HG03108 (cell line): ENCODE measurements around the gene GRIK1.

ENCODE experiments used
- ATAC-seq: cut with Tn5 transposase; IDR thresholded peaks from one replicate; pipeline ENCODE4 v1.9.1; 2021; ENCODE audit warnings: moderate library complexity; ENCODE audit not compliant: unreplicated experiment

Gene GRIK1

DNA sequence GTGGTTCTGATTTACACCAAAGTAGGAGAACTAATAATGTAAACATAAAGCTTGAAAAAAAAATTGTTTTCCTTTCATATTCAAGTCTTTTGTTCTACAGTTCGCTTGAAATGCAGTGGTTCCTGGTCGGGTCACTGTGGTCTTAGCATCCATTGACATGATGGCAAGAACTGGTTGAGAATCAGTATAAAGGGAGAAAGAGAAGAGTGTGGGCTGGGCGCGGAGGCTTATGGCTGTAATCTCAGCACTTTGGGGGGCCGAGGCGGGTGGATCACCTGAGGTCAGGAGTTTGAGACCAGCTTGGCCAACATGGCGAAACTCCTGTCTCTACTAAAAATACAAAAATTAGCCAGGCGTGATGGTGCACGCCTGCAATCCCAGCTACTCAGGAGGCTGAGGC, 390.2 kb downstream of the GRIK1 start:
- no peak for ATAC-seq

DNA sequence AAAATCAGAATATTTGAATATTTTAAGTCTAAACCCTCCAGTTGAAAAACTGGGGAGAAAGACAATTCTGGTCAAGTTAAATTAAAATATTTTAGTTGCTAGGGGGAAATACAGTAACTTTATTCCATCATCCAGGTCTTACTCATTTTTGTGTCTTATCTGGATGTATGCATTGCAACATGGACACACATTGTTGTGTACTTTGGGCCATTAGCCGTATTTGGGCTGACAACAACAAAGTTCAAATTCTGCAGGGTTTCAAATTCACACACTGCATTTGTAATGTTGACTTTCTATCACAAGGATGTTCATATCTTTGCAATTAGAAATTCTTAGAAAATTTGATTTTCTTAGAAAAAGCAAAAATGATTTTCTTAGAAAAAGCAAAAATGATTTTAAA, 391.8 kb downstream of the GRIK1 start:
- no peak for ATAC-seq

DNA sequence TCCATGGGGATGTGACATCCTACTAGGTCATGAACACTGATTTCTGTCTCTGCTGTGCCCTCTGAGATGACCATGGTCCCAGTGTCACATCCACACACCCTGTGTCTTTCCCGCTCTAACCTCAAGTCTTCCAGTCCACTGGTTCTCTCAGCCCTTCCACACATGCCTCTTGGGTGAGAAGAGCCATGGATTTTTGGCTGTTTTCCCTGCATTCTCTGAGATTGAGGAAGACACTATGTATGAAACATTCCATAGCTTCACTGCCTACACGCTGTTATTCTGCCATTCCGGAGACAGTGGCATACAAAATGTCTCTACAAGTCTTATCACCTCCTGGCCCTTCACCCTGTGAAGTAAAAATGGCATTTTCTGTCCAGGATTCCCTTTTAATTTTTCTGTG, 393.7 kb downstream of the GRIK1 start:
- no peak for ATAC-seq

DNA sequence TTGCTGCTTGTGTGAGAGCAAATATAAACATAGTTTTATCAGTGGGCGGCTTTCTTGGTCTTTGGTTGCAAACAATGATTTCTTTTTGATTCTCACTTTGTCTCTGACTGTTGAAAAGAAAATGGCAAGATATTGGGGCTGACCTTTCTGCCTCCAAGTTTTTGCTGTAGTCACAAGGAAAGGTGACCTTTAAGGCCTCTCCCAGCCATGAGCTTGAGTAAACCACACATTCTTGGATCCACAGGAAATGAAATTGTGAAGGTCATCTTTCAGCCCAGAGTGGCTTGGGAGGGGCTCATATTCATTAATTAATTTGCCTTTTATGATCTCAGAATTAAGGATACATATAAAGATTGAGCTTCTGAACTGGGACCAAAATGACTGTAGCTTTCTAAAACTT, 399.5 kb downstream of the GRIK1 start:
- ATAC-seq = no peak

DNA sequence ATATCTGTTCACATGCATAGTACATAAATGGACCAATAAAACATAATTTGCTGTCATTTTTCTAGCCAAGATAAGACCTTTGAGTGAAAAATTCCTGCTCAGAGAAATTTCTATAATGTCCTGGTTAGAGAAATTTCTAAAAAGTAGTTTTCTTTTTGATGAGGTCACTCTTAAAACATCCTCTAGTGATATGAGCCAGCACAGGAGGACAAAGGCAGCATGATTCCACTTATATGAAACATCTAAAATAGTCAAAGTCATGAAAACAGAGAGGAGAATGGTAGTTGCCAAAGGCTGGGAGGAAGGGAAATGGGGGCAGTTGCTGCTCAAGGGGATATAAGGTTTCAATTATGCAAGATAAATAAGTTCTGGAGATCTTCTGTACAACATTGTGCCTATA, 401.7 kb downstream of the GRIK1 start:
- no peak for ATAC-seq

DNA sequence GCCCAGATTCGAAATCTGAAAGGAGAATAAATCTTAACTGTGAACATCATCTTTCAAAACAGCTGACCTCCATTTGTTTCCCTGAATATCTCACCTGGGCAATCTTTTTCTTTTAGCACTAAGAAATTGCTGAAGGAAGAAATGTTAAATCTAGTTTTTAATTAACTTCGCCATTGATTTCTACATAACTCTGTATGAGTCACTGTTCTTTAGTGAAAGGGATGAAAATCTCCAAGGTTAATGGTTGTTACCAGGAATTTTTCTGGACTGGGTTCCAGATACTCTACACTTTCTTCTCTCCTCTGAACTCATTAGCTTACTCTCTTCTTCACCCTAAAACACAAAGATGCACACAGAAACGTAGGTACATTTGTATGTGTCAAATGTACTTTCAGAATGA, 405.3 kb downstream of the GRIK1 start:
- no peak for ATAC-seq

DNA sequence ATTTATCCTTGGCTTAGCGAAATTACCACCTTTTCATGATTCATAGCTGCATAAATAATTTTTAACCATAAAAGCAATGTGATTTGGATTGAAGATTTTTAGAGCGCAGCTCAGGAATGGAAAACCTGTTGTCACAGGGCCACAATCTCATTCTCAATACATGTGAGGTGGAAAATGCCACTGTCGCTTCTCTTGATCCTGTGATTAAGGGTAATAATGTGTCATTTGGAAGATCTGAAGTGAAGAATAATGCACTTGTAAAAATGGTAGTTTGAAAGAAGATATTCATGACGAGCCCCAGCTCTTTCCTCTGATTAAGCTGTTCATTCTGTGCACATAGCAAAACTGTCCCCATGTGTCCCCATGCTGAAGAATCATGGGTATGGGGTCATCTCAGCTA, 410.7 kb downstream of the GRIK1 start:
- ATAC-seq = no peak

DNA sequence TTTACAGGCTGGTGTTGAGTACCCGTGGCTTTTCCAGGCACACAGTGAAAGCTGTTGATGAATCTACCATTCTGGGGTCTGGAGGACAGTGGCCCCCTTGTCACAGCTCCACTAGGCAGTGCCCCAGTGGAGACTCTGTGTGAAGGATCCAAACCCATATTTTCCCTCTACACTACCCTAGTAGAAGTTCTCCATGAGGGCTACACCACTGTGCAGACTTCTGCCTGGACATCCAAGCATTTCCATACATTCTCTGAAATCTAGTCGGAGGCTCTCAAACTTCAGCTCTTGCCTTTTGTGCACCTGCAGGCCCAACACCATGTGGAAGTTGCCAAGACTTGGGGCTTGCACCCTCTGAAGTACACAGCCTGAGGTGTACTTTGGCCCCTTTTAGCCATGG, 413.3 kb downstream of the GRIK1 start:
- ATAC-seq = no peak

DNA sequence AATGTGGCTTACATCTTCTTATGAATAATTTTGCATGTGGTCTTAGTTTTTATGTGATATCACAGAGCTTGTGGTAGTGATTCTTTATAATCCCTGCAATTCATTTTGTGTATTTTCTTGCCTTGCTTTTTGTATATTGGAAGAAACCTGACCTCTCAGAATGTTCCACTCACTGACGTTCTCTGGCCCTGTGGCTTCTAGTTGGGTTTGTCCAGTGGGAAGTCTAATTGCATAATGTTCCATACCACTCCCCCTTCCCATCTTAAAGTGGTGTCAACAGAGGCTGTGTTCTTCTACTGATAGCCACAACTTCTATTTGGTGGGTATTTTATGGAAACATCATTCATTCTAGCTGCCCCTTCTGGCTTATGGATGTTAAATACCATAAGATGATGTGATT, 415.7 kb downstream of the GRIK1 start:
- no peak for ATAC-seq

DNA sequence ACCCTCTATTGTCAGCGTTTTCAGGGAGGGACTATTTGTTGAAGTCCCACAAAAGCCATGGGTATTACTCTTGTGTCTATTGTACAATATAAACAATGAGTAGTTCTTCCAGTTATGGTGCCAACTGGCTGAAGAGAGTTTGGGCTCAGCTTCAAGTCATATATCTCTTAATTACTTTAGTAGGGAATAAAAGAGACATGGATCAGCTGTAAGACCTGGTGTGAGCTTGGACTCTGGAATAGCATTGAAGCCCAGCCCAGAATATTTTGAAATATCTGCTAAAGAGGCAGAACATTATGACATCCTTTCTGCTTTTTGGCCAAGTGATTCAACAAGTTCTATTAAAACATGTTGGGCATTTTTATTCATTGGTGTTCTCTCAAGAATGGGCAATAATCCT, 416.1 kb downstream of the GRIK1 start:
- ATAC-seq = no peak

DNA sequence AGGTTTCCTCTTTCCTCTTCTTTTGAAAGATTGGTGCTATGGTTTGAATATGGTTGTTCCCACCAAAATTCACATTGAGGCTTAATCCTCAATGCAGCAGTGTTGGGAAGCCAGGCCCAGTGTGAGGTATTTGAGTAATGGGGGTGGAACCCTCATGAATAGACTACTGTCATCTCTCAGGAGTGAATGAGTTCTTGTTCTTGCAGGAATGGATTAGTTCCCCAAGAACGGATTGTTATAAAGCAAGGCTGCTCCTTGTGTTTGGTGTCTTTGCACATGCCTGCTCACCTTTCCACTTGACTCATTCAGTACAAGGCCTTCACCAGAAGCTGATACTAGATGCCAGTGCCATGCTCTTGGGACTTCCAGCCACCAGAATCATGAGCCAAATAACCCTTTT, 417.9 kb downstream of the GRIK1 start:
- ATAC-seq = no peak

DNA sequence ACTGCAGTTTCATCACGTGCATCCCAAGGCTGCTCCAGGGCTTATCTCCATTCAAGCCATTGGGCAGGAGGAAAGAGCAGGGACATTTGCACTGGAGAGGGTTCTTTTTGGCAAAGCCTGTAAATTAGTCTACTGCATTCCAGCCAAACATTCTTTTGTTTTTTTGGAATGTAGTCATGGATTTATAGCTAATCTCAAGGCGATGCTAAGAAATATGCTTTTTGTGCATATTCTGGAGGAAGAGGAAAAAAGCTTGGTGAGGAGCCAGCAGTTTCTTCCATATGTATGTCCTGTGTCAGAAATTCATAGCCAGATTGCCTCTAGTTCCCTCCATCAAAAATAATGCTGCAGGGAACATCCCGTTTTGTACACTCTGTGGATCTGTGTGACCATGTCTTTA, 419.6 kb downstream of the GRIK1 start:
- ATAC-seq = no peak

DNA sequence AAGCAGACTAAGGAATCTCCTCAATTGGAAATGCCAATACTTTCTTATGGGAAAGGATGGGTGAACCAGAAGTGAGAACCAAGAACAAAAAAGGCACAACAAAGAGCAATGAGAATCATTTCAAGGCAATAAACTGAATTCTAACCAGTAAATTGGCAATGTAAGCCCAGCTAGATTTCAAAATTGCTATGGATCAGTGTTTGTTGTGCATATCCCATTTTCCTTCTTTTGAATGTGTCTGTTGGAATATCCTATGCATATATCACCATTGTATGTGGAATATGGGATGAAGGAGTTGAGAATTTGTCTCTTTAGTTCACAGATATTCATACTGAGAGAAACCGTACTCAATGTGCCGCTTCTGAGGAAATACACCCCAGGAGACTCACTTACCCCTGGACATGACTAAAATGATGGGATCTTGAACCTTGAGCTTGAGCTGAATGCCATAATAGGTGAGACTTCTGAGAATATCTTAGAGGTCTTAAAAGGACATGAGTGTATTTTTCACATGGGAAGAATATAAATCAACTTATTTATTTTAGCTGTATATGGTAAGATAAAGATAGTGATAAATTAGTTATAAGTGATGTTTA, 425.0 kb downstream of the GRIK1 start:
- ATAC-seq = no peak

DNA sequence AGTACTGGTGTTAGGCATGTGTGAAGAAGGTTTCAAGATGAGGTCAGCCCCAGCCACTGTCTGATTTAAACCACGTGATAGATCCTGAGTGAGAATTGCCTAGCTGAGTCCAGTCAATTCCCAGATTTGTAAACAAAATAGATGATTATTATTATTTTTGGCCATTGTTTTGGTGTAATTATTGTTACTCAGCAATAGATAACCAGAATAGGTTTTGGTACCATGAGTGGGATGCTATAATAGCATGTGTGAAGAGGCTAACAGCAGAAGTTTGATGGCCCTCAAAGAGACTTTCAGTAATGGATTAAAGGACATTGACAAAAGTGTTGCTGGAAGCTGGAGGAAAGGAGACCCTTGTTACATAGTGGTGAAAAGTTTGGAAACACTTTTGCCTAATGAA, 426.3 kb downstream of the GRIK1 start:
- ATAC-seq = no peak

DNA sequence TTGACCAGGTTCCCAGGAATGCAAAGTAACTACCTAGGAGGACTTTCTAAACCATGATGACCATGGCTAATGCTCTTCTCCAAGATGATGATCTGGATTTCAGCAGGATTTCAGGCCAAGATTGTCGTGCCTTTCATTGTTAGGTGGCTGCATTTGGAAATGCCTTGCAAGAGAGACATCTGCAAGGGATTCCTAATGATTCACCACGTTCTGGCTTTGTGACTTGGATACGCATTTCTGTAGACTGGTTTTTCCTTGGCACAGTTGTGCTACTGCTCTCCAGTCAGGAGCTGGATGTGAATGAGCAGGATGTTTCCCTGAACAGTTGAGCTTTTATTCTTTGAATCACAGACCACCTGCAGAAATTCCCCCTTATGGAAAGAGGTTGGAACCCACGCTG, 428.7 kb downstream of the GRIK1 start:
- no peak for ATAC-seq

DNA sequence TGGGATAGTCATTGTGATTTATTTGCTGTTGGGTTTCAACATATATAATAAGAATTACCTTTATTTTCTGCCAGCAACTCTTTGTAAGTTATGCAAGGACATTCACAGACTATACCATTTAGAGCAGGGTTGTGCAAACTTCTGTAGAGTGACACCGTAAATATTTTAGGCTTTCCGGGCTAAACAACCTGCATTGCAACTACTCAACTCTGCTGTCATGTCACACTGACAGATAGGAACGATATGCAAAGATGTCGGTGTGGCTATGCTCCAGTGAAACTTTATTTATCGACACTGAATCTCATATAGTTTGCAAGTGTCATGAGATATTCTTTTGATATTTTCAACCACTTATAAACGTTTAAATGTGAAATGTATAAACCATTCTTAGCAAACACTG, 430.7 kb downstream of the GRIK1 start:
- no peak for ATAC-seq

DNA sequence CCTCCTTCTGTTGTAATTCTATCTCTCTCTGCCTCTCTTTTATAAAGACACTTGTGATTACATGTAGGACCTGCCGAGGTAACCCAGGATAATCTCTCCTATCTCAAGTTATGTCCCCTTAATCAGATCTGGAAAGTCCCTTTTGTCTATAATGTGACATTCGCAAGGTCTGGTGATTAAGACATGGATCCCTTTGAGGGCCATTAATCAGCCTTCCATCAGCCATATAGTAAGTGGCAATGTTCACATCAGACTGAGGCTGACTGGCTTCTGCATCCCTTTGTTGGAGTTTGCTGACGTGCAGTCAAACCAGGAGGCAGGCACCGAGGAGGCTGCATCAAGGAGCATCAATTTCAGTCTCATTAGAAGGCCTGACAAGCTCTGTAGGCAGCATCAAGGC, 431.5 kb downstream of the GRIK1 start:
- no peak for ATAC-seq

DNA sequence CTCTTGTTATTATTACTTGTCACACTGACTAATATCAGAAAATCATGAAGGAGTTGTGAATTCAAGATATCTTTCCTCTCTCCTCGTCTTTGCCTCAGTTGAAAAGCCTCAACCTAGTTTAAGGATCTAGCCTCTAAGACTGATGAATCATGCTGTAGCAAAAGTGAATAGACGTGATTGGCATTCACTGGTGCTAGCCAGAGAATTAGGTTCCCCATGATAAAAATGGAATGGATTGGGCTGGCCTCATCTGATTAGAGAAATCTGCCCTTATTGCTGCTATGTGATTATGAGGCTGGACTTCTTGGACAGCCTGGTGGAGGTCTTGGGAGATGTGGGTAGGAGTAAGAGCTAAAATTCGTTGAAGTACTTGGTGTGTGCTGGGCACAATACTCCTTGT, 432.8 kb downstream of the GRIK1 start:
- ATAC-seq = no peak

DNA sequence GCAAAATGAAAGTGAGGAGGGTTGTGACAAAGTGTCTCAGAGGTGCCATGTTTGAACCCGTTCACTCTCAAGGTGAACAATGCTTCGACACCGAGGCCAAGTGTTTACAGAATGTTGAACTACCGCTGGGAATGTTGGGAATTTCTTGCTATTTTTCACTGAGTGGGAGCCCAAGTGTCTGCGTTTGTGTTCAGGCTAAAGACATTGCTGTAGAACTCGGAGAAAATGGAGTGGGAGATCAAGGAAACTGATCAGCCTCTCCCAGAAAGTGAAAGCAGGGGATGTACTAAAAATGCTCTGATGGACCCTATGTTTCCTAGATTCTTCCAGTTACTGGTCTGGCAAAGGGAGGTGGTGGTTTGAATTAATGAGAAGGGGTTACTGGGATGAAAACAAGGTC, 433.6 kb downstream of the GRIK1 start:
- ATAC-seq = no peak

DNA sequence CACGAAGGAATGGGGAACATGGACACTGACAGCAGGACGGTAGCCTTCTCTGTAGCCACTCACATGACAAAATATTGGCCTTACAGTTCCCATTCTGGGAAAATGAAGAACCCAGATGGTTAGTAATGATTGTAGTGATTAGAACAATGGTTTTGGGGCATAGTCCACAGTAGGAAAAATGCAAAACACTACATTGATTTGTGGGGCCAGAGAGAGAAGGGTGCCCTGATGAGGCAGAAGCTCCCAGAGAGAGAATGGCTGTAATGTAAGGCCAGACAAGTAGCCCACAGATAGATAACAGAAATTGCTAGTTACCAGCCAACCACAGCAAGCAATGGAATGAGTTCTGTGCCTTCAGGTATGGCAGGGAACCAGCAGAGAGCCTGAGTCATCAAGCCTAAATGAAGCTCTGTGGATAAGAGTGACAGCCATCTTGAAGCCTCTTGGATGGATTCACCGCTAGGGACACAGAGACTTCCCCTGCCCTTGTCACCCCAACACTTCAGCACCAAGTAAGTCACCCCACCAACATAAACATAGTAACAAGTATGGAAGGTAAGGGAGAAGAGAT, 435.0 kb downstream of the GRIK1 start:
- no peak for ATAC-seq

DNA sequence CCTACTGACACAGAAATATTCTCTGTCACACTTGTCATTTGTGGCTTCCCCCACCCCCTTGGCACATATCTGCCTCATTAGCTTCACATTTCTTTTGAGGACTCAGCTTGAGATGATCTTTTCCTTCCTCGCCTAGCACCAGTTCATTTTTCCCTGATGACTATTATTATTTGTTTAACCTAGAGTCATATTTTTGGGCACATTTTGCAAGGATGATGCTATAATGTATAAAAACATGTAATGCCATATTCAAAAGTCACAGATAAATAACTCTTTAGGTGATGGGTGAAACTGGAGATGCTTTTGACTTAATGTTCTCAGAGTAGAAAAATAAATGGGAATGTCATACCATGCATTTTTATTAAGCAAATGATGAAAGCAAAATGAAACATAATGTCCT, 438.3 kb downstream of the GRIK1 start:
- no peak for ATAC-seq

DNA sequence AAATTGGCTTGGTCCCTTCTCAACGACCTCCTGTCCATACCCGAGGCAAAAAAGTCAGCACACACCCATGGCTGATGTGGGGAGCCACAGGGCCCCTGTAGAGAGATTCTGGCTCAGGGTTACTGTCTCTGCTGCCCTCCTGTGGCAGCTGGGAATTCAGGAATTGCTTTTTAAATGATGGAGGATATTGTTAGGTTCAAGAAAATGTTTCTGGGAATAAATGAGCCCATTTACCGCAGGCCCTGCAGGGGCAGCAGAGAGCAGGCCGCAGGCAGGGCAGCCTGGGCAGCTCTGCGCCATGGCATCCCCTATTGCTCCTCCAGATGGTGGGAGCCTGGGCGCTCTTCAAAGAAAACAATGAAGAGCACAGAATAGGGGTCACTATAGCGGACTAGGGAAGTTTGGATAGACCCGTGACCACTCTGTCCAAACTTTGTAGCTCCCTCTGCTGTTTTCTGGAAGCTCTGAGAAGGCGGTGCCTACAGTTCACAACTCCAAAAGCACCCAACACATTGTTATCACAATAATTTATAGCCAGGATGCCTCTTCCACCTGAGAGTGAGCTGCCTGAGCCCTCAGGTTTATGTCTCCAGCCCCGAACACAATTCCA, 440.0 kb downstream of the GRIK1 start:
- ATAC-seq = no peak

DNA sequence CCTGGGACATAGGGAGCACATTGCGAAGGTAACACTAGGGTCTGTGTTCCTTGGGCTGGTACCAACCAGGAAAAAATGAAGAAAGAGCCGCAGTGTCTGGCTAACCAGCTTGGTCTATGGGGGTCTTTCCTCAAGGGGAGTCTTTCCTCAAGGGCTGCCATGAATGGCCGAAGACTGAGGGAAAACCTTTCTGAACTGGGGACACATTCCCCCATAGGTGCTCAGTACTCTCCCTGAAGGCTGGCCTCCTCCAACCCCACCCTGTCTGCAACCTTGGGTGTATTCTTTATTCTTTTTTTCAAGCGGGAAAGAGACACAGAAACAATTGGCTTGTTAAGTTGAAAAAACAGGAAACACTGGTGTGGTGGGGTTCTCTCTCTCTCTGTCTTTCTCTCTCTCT, 440.6 kb downstream of the GRIK1 start:
- ATAC-seq = no peak
